Activated T-cell treated with anti-CD3 and anti-CD28 coated beads, Interleukin-2, amount 50 U/mL, for 24 hours (primary cell): ENCODE data around the gene TSPAN5.

Experiments
- DNase-seq: peaks from one replicate; pipeline ENCODE4 v3.0.0-alpha.2; 2020
- H3K27ac Mint-ChIP-seq: 2 replicates; pipeline ENCODE4 v1.8.0; 2020; ENCODE audit warnings: mild to moderate bottlenecking, mixed read lengths
- H3K27me3 Mint-ChIP-seq: 2 replicates; pipeline ENCODE4 v1.8.0; 2020; ENCODE audit warnings: mixed read lengths
- H3K36me3 Mint-ChIP-seq: 2 replicates; pipeline ENCODE4 v1.8.0; 2020; ENCODE audit warnings: low read depth, mixed read lengths
- H3K4me1 Mint-ChIP-seq: 2 replicates; pipeline ENCODE4 v1.8.0; 2020; ENCODE audit warnings: low read depth, mixed read lengths
- H3K4me3 Mint-ChIP-seq: 2 replicates; pipeline ENCODE4 v1.8.0; 2020; ENCODE audit warnings: mild to moderate bottlenecking, moderate library complexity, mixed read lengths
- H3K9me3 Mint-ChIP-seq: 2 replicates; pipeline ENCODE4 v1.8.0; 2020; ENCODE audit warnings: mixed read lengths

TSPAN5 gene

DNA sequence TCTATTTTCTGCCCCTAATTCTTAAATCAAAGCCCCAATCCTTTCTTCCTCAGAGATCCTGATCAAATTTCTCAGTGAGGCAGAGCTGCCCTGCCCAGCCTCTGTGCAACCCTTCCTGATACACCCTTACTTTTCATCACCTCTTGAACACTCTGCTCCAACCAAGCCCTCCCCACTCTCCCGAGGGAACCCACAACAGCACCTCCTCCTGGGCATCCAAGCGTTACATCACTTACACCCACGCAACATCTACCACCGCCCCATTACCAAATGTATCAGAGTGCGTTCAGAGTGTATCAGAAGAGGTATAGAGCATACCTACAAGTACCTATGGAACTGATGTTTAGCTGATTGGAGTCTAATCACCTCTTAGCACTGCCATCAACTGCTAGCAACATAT lies 210.8 kb downstream of the TSPAN5 start:
- Mint-ChIP-seq H3K4me1 (peaks cover 38% of the 10 kb centered on the region), H3K27me3 (no peaks in the 10 kb centered on the region), H3K27ac (peak overlapping the region; percentile 91), H3K4me3 (peak overlapping the region; percentile 57), H3K36me3 (peaks cover 26% of the 10 kb centered on the region), H3K9me3 (peaks cover 7% of the 10 kb centered on the region)
- DNase-seq = no peak

DNA sequence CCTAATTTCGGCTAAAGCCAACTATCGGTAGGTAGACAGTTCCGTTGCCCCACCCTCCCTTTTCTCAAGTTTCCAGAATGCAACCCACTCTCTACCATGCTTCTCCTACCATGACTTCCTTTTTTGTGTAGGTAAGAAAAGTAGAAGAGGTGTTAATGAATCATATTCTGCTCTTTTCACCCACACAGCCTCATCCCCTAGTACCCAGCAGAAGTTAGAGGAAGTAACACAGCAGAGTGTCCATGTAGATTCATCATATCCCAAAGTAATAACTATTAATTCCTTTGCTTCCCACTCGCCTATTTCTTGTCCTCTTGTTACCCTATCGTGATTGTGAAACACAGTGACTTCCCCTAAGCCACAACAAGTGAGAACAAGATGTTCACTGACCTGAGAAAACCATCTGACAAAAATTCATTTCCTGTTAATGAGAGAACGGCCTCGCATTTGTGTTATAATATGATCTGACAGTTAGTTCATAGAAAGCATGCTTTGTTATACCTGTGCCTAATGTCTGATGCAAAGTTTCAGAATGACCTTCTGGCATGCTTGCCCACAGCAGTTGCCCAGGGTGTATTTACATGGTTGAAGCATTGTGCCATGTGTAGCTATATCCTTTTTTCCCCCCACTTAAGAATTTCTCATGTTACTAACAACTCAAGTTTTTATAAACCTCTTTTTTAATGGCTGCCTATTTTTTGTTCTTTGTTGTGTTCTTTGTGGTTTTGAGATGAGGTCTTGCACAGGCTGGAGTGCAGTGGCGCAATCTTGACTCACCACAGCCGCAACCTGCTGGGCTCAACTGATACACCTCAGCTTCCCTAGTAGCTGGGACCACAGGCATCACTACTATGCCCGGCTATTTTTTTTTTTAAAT lies 211.7 kb downstream of the TSPAN5 start:
- DNase-seq = peak; percentile 65
- H3K4me3 Mint-ChIP-seq = peak overlapping the region; percentile 57
- peaks cover 38% of the 10 kb centered on the region for H3K4me1 Mint-ChIP-seq
- peak overlapping the region; percentile 91 for H3K27ac Mint-ChIP-seq
- H3K36me3 Mint-ChIP-seq = peaks cover 35% of the 10 kb centered on the region
- no peaks in the 10 kb centered on the region for H3K27me3 Mint-ChIP-seq
- H3K9me3 Mint-ChIP-seq = peaks cover 4% of the 10 kb centered on the region

DNA sequence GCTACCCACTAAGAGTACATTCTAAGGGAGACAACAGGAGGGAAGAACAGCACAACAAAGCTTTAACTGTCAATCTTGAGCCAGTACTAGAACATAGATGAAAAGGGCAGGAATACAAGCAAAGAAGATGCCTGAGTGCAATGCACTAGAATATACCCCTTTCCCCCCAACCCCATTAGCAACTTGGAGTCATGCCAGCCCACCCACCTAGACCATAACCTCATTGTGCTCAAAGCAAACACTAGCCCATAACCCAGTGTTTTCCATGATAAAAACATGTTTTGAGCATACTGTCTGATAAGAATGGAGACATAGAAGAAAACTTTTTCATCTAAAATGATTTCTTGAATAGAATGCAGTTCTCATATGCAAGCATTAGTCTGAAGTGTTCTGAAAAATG lies 214.0 kb downstream of the TSPAN5 start:
- no peak for DNase-seq
- no peaks in the 10 kb centered on the region for H3K27me3 Mint-ChIP-seq

DNA sequence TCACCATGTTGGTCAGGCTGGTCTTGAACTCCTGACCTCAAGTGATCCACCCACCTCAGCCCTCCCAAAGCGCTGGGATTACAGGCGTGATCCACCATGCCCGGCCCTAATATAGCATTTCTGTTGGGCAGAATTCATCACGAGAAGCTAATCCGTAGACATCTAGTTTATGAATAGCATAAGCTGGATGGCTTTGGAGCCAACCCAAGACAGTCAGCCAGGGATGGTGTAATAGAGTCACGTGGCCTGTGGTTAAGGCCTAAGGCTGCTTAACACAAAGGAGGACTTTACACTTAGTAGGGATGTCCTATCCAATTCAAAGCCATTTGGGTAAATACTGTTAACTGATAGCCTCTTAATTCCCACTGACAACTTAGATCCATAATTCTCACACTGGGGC lies 223.6 kb downstream of the TSPAN5 start:
- peaks cover 68% of the 10 kb centered on the region for H3K36me3 Mint-ChIP-seq
- H3K27ac Mint-ChIP-seq = no peak overlapping the region
- H3K27me3 Mint-ChIP-seq = no peaks in the 10 kb centered on the region
- peaks cover 11% of the 10 kb centered on the region for H3K4me1 Mint-ChIP-seq
- H3K9me3 Mint-ChIP-seq = no peaks in the 10 kb centered on the region
- DNase-seq = no peak
- no peak overlapping the region for H3K4me3 Mint-ChIP-seq

More for the DNA sequence above, 214.0 kb downstream of the TSPAN5 start:
- peaks cover 4% of the 10 kb centered on the region for H3K9me3 Mint-ChIP-seq
- no peak overlapping the region for H3K27ac Mint-ChIP-seq
- H3K4me3 Mint-ChIP-seq = no peak overlapping the region
- peaks cover 37% of the 10 kb centered on the region for H3K4me1 Mint-ChIP-seq
- peaks cover 53% of the 10 kb centered on the region for H3K36me3 Mint-ChIP-seq

DNA sequence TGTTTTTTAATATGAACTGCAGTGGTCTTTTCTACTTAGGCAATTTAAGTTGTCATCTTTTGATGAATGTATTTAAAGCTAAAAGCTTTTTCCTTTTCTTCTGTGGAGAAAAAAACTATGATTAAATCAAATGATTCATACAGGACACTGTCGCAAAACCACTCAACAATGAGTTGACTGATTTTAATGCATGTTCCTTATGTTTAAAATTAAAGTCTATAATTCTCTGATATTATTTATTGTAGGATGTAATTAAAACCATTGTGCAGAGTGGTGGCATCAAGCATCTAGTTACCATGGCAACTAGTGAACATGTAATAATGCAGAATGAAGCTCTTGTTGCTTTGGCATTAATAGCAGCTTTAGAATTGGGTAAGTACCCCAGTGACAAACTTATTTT lies 224.7 kb downstream of the TSPAN5 start:
- Mint-ChIP-seq H3K4me3 (no peak overlapping the region), H3K27me3 (no peaks in the 10 kb centered on the region), H3K9me3 (no peaks in the 10 kb centered on the region), H3K27ac (no peak overlapping the region), H3K4me1 (peaks cover 7% of the 10 kb centered on the region), H3K36me3 (peaks cover 58% of the 10 kb centered on the region)
- DNase-seq = no peak

DNA sequence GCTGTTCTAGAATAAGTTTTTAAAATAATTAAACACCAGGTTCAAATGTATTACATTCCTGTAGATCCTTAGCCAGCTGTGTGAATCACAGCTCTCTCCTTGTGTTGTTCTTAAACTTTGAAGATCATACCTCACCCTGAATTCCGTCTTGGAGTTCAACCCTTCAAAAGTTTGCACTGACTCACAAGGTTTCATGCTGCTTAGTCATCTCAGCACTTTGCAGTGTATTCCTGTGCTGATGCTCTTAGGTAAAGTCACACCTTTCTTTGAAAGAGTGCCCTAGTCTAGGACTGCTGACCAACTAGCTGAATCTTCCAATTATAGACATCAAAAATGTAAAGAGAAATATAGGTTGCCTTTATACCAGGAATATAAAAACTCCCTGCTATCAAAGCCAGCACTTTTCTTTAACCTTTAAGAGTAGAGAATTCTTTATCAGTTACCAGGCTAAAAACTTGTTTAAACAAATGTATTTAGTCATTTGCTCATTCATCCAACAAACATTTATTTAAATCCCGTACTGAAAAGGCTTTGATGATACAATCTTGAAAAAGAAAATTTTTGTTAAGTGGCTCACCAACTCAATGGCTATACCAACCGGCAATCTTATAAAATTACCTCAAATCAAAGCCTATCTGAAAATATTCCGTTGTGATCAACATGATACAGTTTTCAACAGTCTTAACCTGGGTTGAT lies 227.6 kb downstream of the TSPAN5 start:
- no peak overlapping the region for H3K4me3 Mint-ChIP-seq
- no peaks in the 10 kb centered on the region for H3K27me3 Mint-ChIP-seq
- peaks cover 13% of the 10 kb centered on the region for H3K4me1 Mint-ChIP-seq
- no peak for DNase-seq
- no peak overlapping the region for H3K27ac Mint-ChIP-seq
- peaks cover 49% of the 10 kb centered on the region for H3K36me3 Mint-ChIP-seq
- H3K9me3 Mint-ChIP-seq = peaks cover 5% of the 10 kb centered on the region

DNA sequence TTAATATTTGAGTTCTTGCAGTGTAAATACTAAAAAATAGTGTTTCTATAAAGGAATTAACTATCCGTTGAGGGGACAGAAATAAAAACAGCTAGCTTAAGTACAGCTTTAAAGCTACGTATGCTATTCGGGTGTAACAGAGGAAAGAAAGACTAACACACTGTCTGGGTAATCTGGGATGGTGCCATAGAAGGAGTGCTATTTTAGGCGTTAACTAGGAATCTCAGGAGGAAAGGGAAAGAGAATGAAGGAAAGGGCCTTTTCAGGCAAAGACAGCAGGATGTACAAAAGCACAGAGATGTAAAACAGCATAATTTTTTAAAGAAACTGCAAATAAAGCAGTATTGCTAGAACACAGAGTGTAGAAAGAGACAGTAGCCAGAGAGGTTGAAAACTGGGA lies 235.4 kb downstream of the TSPAN5 start:
- Mint-ChIP-seq H3K36me3 (peaks cover 79% of the 10 kb centered on the region), H3K4me1 (peaks cover 17% of the 10 kb centered on the region)

DNA sequence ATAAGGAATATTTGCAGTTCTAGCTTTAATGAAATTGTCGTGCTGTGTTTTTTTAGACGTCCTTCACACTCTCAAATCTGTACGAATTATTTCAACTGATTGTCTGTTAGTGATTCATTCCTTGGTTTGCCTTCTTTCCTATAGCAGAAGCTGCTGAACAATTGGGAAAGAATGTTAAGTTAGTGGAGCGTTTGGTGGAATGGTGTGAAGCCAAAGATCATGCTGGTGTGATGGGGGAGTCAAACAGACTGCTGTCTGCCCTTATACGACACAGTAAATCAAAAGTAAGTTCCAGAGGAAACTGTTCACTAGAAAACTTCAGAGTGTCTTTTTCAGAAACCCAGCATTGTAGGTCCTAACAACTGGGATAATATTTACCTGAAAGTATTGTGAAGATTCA lies 237.3 kb downstream of the TSPAN5 start:
- no peak overlapping the region for H3K27ac Mint-ChIP-seq
- no peaks in the 10 kb centered on the region for H3K27me3 Mint-ChIP-seq
- H3K9me3 Mint-ChIP-seq = peaks cover 6% of the 10 kb centered on the region
- H3K36me3 Mint-ChIP-seq = peaks cover 83% of the 10 kb centered on the region
- peaks cover 13% of the 10 kb centered on the region for H3K4me1 Mint-ChIP-seq
- DNase-seq = no peak
- H3K4me3 Mint-ChIP-seq = no peak overlapping the region

More for the DNA sequence above, 235.4 kb downstream of the TSPAN5 start:
- Mint-ChIP-seq H3K27ac (no peak overlapping the region), H3K4me3 (no peak overlapping the region), H3K27me3 (no peaks in the 10 kb centered on the region), H3K9me3 (peaks cover 10% of the 10 kb centered on the region)
- DNase-seq = no peak
